Common myeloid progenitor, CD34-positive (primary cell): ENCODE data around the gene AVP.

ENCODE experiments used
- CTCF ChIA-PET: fragments of 350-600 bp; sonication (Branson Sonifier 250); formaldehyde crosslinking; loops from one replicate; lab custom pipeline; 2021; ENCODE audit warnings: antibody characterized with exemption; lab: Charles Lee
- POLR2A ChIA-PET: fragments of 350-600 bp; sonication (Branson Sonifier 250); formaldehyde crosslinking; loops from one replicate; lab custom pipeline; 2021; ENCODE audit warnings: antibody characterized with exemption; lab: Charles Lee
- DNase-seq, 3 donors: peaks; one replicate each; pipeline versions ENCODE4 v3.0.0 to v3.0.0-alpha.2; 2013
- H3K27ac ChIP-seq, 2 experiments: 1 replicate in 1 of 2; 2 replicates in 1 of 2; pipeline ENCODE4 v1.7.0; 2013; ENCODE audit warnings: inconsistent platforms in 2 of 2, low read length in 2 of 2, mild to moderate bottlenecking in 2 of 2, low read depth in 1 of 2, moderate library complexity in 1 of 2; ENCODE audit not compliant: severe bottlenecking in 2 of 2, insufficient read depth in 1 of 2, poor library complexity in 1 of 2
- H3K27me3 ChIP-seq, 5 experiments: replicated peaks in 2 of 5; 1 replicate in 3 of 5; 2 replicates in 2 of 5; pipeline versions ENCODE4 v1.6.1 to v1.7.0; 2013; ENCODE audit warnings: low read length in 4 of 5, mild to moderate bottlenecking in 2 of 5, moderate library complexity in 2 of 5, inconsistent platforms in 1 of 5; ENCODE audit not compliant: insufficient read depth in 5 of 5, control insufficient read depth in 4 of 5
- H3K36me3 ChIP-seq, 4 experiments: 1 replicate in 2 of 4; 2 replicates in 2 of 4; pipeline versions ENCODE4 v1.6.1 to v1.7.0; 2013; ENCODE audit warnings: low read length in 3 of 4, control low read depth in 1 of 4, mild to moderate bottlenecking in 1 of 4; ENCODE audit not compliant: control insufficient read depth in 4 of 4, insufficient read depth in 4 of 4
- H3K4me1 ChIP-seq, 4 experiments: 1 replicate in 3 of 4; 2 replicates in 1 of 4; pipeline versions ENCODE4 v1.6.1 to v1.7.1; 2013; ENCODE audit warnings: low read length in 3 of 4, mild to moderate bottlenecking in 3 of 4, control low read depth in 1 of 4, inconsistent platforms in 1 of 4, moderate library complexity in 1 of 4; ENCODE audit not compliant: control insufficient read depth in 4 of 4, insufficient read depth in 4 of 4; ENCODE audit errors: control extremely low read depth in 1 of 4
- H3K4me3 ChIP-seq, 7 experiments: 1 replicate in 4 of 7; 2 replicates in 3 of 7; pipeline versions ENCODE4 v1.5.1 to v1.7.0; 2013; ENCODE audit warnings: mild to moderate bottlenecking in 7 of 7, low read length in 6 of 7, moderate library complexity in 6 of 7, inconsistent platforms in 2 of 7, low read depth in 2 of 7, control low read depth in 1 of 7; ENCODE audit not compliant: insufficient read depth in 4 of 7, control insufficient read depth in 1 of 7; ENCODE audit errors: extremely low read depth in 1 of 7
- H3K9me3 ChIP-seq, 5 experiments: 1 replicate in 4 of 5; 2 replicates in 1 of 5; pipeline versions ENCODE4 v1.6.1 to v1.7.1; 2013; ENCODE audit warnings: low read length in 4 of 5, mild to moderate bottlenecking in 2 of 5, inconsistent platforms in 1 of 5, low read depth in 1 of 5, moderate library complexity in 1 of 5; ENCODE audit not compliant: control insufficient read depth in 4 of 5, insufficient read depth in 2 of 5; ENCODE audit errors: control extremely low read depth in 1 of 5
- WGBS: methylation state at CpG from one replicate; pipeline ENCODE4 v1.1.5; 2013; ENCODE audit not compliant: insufficient coverage; 5-methylcytosine and 5-hydroxymethylcytosine counted together

The AVP gene

GRCh38 chr20:3084986-3085360, 449 bp upstream of the AVP start:
- no peak for DNase-seq
- POLR2A ChIA-PET = no interaction called here
- Histone ChIP-seq H3K4me1 (peaks cover 7 to 71% (median 50%) of the 10 kb centered on the region in 4 experiments), H3K9me3 (no peaks in the 10 kb centered on the region), H3K27me3 (no peaks in the 10 kb centered on the region), H3K4me3 (peak overlapping the region in 1 of 7 experiments; percentile 83), H3K36me3 (no peaks in the 10 kb centered on the region), H3K27ac (peak overlapping the region in 1 of 2 experiments; percentile 23)
- 36% methylated on average over 7 of the region's 7 CpGs for WGBS
- CTCF ChIA-PET = interaction anchor here (0.9 to 3.7 kb wide), 5 partner anchors 7 to 29 kb away, joined by 3 to 19 read pairs (median 3); no protein-coding TSS in a partner anchor

- peaks cover 3 to 65% (median 46%) of the 10 kb centered on the region in 4 experiments for H3K4me1 ChIP-seq
- no peaks in the 10 kb centered on the region for H3K36me3 ChIP-seq
- no peaks in the 10 kb centered on the region for H3K27me3 ChIP-seq
- peak overlapping the region; percentile 50 to 61 for H3K27ac ChIP-seq
- H3K4me3 ChIP-seq = peak overlapping the region; percentile 45 to 83 (median 54)
- ChIA-PET POLR2A (interaction anchor here (0.7 to 1.3 kb wide), 2 partner anchors 10 to 28 kb away, joined by 3 to 5 read pairs; no protein-coding TSS in a partner anchor), CTCF (interaction anchor here (0.9 to 1.7 kb wide), 5 partner anchors 10 to 31 kb away, joined by 3 to 8 read pairs (median 4); no protein-coding TSS in a partner anchor)
- DNase-seq = peak in 2 of 3 donors; percentile 36 to 54
- WGBS = under 1% methylated on average over 67 of the region's 76 CpGs
- no peaks in the 10 kb centered on the region for H3K9me3 ChIP-seq
Measured at GRCh38 chr20:3082955-3083952, 1.3 kb downstream of the AVP start.

GRCh38 chr20:3082306-3082951, 2.1 kb downstream of the AVP start:
- CTCF ChIA-PET = no interaction called here

GRCh38 chr20:3081641-3082040, 2.9 kb downstream of the AVP start:
- Histone ChIP-seq H3K4me3 (peak overlapping the region; percentile 32 to 83 (median 63)), H3K27ac (peak overlapping the region; percentile 30 to 64), H3K4me1 (peaks cover 5 to 76% (median 56%) of the 10 kb centered on the region in 4 experiments), H3K9me3 (no peaks in the 10 kb centered on the region), H3K36me3 (no peaks in the 10 kb centered on the region), H3K27me3 (no peaks in the 10 kb centered on the region)
- 20% methylated on average over 11 of the region's 11 CpGs for WGBS
- DNase-seq = peak in 1 of 3 donors; percentile 39
- POLR2A ChIA-PET = no interaction called here
- CTCF ChIA-PET = interaction anchor here (2.0 kb wide), 2 partner anchors 10 to 12 kb away, joined by 6 to 7 read pairs; no protein-coding TSS in a partner anchor

More at GRCh38 chr20:3082306-3082951, 2.1 kb downstream of the AVP start:
- Histone ChIP-seq H3K36me3 (no peaks in the 10 kb centered on the region), H3K27ac (peak overlapping the region; percentile 9 to 64), H3K4me3 (peak overlapping the region; percentile 32 to 83 (median 63)), H3K27me3 (no peaks in the 10 kb centered on the region), H3K9me3 (no peaks in the 10 kb centered on the region), H3K4me1 (peaks cover 5 to 68% (median 49%) of the 10 kb centered on the region in 4 experiments)
- under 1% methylated on average over 36 of the region's 71 CpGs for WGBS
- POLR2A ChIA-PET = interaction anchor here (0.7 kb wide), 1 partner anchor 29 kb away, joined by 3 read pairs; no protein-coding TSS in a partner anchor
- DNase-seq = peak in 1 of 3 donors; percentile 40

- Histone ChIP-seq H3K27me3 (no peaks in the 10 kb centered on the region), H3K4me3 (peak overlapping the region in 4 of 7 experiments; percentile 10 to 83 (median 48)), H3K9me3 (no peaks in the 10 kb centered on the region), H3K36me3 (no peaks in the 10 kb centered on the region), H3K4me1 (peaks cover 5 to 79% (median 61%) of the 10 kb centered on the region in 4 experiments), H3K27ac (peak overlapping the region; percentile 30 to 64)
- ChIA-PET POLR2A (no interaction called here), CTCF (interaction anchor here (2.0 kb wide), 2 partner anchors 11 kb away, joined by 6 to 7 read pairs; no protein-coding TSS in a partner anchor)
- 27% methylated on average over 3 of the region's 6 CpGs for WGBS
- DNase-seq = no peak
Measured at GRCh38 chr20:3080939-3081388, 3.6 kb downstream of the AVP start.

GRCh38 chr20:3077618-3078134, 6.8 kb downstream of the AVP start:
- H3K27me3 ChIP-seq = no peaks in the 10 kb centered on the region
- no peaks in the 10 kb centered on the region for H3K9me3 ChIP-seq
- peak overlapping the region in 2 of 7 experiments; percentile 34 to 51 for H3K4me3 ChIP-seq
- ChIA-PET CTCF (interaction anchor here (0.7 to 2.7 kb wide), 17 partner anchors 9 to 93 kb away, joined by 3 to 19 read pairs (median 6); no protein-coding TSS in a partner anchor), POLR2A (interaction anchor here (0.6 to 1.3 kb wide), 4 partner anchors 13 to 31 kb away, joined by 4 to 5 read pairs (median 4); no protein-coding TSS in a partner anchor)
- H3K27ac ChIP-seq = peak overlapping the region in 1 of 2 experiments; percentile 49
- WGBS = 0% methylated on average over 2 of the region's 4 CpGs
- no peaks in the 10 kb centered on the region for H3K36me3 ChIP-seq
- H3K4me1 ChIP-seq = peaks cover 5 to 77% (median 53%) of the 10 kb centered on the region in 4 experiments
- DNase-seq = peak; percentile 82 to 96 (median 93)
